Brain pericyte (primary cell): ENCODE data around the gene RALGAPA1.
"Not testable (repeated sequence)": the region's sequence is repeated elsewhere in the genome, so short reads cannot be mapped to it uniquely, and the experiment has no call there.

Experiments
- DNase-seq: peaks from one replicate; pipeline ENCODE4 v3.0.0-alpha.2; 2012; ENCODE audit warnings: low read depth, low spot score

The RALGAPA1 gene

GRCh38 chr14:35821564-35822411 lies 12.7 kb upstream of the RALGAPA1 start:
- no peak for DNase-seq

DNA sequence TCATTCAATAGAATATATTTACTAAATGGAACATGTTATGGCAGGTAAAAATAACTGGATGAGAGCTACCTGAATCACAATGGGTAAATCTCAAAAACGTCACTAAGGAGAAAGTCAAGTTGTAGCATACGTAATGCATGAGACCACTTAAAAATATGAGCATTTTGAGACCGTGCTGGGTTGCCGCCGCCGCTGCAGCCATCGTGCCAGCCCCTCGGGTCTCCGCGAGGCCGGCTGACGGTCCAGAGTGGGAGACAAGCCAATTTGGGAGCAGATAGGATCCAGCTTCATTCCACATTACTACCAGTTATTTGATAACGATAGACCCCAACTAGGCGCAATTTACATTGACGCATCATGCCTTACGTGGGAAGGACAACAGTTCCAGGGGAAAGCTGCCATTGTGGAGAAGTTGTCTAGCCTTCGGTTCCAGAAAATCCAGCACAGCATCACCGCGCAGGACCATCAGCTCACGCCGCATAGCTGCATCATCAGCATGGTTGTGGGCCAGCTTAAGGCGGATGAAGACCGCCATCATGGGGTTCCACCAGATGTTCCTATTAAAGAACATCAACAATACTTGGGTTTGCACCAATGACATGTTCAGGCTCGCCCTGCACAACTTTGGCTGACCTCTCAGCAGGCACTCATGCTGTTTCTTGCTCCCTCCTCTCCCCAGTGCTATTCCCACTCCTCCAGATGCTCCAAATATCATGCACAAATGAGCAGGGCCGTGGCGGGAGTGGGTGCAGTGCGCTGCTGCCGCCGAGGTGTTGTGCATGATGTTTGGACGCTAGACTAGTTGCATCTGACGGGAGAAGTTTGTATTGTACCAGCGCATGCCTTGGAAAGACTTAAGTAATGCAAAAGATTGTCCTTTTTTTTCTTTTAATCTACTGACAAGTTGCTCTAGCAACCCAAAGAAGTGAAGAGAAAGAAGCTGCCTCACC lies 10.8 kb upstream of the RALGAPA1 start:
- DNase-seq: no peak

DNA sequence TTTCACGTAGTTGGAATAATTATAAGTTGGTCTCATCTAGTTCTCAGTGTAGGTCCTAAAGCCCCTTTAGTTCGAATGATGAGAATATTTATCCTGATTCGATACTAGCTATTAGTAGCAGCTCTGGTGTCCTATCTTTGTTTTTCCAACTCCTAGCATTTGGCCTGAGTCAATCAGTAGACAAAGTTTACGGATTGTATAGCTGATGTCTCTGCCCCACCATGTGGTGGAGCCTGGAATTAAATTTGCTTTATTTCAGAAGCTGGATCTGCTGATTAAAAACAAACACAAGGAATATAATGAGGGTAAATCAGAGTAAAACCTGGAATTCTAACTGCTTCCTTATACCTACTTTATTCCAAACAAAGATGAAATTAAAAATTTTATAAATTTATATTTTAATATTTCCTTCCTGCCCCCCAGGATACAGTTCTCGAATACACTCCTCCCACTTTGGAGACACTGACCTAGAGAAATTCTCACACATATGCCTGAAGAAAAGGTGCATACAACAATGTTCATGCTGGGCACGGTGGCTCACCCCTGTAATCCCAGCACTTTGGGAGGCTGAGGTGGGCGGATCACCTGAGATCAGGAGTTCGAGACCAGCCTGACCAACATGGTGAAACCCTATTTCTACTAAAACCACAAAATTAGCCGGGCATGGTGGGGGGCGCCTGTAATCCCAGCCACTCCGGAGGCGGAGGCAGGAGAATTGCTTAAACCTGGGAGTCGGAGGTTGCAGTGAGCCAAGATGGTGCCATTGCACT lies 9.4 kb upstream of the RALGAPA1 start:
- DNase-seq: no peak

- DNase-seq: no peak
Measured at GRCh38 chr14:35814371-35815005, 5.4 kb upstream of the RALGAPA1 start.

- no peak for DNase-seq
Measured at GRCh38 chr14:35810963-35811362, 1.9 kb upstream of the RALGAPA1 start.

GRCh38 chr14:35809597-35809996 lies 502 bp upstream of the RALGAPA1 start:
- no peak for DNase-seq

DNA sequence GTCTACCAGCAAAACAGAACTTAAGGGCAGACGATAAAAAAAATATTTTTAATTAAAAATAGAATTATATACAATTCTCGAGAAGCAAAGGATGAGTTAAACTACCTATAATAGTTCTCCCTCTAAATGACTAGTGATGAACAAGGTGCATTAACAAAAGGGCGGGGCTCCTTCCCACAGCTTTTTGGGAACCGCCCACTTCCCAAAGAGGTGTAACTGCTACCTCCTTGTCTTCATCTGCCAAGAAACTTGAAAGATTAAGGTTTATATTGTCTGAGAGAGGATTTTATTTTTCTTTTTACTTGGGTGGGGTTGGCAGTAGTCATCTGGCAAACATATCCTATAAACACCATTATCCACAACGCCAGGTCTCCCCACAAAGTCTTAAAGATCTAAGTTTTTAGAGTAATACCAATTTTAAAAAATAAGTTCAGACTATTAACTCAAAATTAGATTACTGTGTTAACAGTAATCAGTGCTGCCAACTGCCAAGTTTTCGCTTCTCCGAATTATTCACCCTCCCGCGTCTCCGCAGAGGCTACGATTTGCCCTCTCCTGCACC lies 938 bp downstream of the RALGAPA1 start:
- DNase-seq: no peak

DNA sequence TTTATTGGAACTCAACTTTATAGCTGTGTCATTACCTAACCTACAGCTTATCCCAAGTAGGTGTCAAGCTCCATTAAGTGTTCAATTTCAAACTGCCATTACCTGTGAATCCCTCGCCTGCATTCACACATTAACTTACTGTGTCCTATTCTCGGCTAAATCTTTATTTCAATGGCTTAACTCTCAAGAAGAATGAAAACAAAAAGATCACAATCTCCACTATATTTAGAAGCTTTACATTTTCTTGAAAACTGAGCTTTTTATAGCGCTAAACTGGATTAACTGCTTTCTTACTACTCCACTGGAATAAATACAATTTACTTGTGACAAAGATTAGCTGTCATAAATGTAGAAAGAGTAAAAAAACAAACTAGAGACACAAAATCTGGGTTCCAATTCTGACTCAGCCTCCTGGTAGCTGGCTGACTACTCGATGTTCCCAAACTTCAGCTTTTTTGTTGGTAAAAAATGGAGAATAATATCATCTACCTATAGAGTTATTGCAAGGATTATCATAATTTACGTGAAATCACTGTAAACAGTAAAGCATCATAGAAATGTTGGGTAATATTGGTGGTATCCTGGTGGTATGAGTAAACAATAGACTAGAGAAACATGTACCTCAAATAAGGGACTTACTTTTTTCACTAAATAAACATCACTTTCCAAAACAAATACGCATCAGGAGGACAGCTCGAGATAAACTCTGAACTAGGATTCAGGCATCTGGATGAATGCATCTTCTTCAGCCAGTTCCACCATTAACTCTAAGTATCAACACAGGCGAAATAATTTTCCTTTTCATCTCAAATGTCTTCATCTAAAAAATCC lies 1.7 kb downstream of the RALGAPA1 start:
- no peak for DNase-seq

DNA sequence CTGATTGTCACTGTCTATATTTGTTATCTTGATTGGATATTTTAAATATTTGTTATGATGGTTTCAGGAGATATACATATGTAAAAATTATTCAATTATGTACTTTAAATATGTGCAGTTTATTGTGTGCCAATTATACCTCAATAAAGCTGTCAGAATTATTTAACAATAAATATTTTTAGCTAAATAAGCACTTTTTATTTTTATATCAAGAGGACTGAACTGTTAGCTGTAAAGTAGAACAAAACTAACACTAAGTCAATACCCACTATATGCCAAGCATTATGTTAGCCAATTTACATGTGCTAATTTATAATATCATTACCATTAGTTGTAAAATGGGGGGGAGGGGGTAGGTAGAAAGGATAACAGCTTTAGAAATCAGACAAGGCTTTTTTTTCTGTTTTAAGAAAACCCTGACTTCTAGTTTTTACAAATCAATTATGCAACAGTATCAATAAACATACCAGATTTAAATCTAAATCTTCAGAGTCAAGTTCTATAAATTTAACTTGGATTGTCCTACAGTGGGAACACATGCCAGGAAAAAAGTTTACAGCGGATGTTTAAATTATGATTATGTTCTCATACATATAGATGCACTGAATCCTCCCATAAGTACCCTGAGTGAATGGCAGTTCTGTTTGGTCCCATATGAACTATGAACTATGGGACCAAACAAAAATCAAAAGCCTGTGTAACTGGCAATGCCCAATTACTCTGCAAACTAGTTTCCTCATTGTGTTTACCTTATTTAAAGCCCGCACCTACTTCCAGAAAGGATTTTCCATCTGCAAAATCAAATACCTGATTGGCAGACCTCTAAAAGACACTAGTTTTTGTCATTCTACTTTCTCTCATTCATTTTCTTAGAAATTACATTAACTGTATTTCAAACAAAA lies 2.8 kb downstream of the RALGAPA1 start:
- DNase-seq: no peak

- no peak for DNase-seq
Measured at GRCh38 chr14:35797796-35798195, 11.3 kb downstream of the RALGAPA1 start.

GRCh38 chr14:35789651-35790050 lies 19.4 kb downstream of the RALGAPA1 start:
- DNase-seq: no peak

GRCh38 chr14:35786856-35787255 lies 22.2 kb downstream of the RALGAPA1 start:
- no peak for DNase-seq

- no peak for DNase-seq
Measured at GRCh38 chr14:35783699-35784098, 25.4 kb downstream of the RALGAPA1 start.

DNA sequence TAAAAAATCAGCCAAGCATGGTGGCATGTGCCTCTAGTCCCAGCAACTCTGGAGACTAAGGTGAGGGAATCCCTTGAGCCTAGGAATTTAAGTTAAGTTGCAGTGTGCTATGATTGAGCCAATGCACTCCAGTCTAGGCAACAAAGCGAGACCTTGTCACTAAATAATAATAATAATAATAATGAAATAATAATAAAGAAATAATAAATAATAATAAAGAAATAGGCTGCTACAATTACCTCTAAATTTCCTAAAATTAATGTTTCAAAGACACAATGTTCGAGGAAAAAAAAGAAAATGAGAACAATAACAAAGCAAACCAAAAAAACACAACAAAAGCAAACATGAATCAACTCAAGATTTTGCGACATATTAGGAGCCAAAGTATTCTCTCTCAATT lies 29.7 kb downstream of the RALGAPA1 start:
- no peak for DNase-seq

DNA sequence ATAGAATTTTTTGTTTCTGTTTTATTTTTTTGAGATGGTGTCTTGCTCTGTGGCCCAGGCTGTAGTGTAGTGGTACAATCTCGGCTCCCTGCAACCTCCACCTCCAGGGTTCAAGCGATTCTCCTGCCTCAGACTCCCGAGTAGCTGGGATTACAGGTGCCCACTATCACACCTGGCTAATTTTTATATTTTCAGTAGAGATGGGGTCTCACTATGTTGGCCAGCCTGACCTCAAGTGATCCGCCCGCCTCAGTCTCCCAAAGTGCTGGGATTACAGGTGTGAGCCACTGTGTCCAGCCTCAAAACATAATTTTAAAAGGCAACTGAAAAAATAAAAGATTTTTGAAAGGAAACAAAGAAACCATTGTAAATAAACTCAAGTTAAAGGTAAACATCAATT lies 31.5 kb downstream of the RALGAPA1 start:
- not testable (repeated sequence) for DNase-seq

DNA sequence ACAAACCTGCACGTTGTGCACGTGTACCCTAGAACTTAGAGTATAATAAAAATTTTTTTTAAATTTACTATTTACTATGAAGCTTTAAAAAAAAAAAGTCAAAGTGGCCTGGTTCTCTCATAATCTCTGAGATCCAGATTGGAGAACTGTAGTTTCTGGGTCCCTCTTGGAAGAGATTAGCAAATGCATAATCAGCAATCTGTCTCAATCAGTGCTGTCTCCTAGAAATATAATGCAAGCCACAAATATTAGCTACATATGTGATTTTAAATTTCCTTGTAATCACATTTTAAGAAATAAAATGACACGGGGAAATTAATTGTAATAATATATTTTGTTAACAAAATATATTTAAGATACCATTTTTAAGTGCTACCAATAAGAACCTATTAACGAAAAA lies 32.3 kb downstream of the RALGAPA1 start:
- DNase-seq: no peak

- DNase-seq: not testable (repeated sequence)
Measured at GRCh38 chr14:35776085-35776484, 33.0 kb downstream of the RALGAPA1 start.

DNA sequence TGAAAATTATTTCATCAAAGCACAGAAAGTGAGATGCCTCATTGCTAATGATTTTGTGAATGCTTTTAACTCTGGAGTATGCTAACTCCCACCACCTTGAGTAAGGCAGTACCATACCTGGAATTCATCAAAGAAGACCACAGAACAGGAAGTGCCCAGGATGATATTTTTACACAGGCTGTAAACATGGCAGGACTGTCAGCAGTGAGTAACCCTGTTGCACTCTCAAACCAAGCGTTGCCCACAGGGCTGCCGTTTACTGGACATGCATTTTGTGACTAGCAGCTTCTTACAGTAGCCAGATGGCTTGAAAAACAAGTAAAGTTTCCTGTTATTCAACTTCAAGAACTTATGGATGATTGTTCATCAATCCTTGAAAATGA lies 42.4 kb downstream of the RALGAPA1 start:
- no peak for DNase-seq
